Activated CD8-positive, alpha-beta memory T cell treated with anti-CD3 and anti-CD28 coated beads, Interleukin-2, amount 50 U/mL, for 24 hours (primary cell): ENCODE data around the gene MLEC.

Source experiments
- DNase-seq: peaks from one replicate; pipeline ENCODE4 v3.0.0-alpha.2; 2020; ENCODE audit errors: extremely low read depth

Gene MLEC

DNA sequence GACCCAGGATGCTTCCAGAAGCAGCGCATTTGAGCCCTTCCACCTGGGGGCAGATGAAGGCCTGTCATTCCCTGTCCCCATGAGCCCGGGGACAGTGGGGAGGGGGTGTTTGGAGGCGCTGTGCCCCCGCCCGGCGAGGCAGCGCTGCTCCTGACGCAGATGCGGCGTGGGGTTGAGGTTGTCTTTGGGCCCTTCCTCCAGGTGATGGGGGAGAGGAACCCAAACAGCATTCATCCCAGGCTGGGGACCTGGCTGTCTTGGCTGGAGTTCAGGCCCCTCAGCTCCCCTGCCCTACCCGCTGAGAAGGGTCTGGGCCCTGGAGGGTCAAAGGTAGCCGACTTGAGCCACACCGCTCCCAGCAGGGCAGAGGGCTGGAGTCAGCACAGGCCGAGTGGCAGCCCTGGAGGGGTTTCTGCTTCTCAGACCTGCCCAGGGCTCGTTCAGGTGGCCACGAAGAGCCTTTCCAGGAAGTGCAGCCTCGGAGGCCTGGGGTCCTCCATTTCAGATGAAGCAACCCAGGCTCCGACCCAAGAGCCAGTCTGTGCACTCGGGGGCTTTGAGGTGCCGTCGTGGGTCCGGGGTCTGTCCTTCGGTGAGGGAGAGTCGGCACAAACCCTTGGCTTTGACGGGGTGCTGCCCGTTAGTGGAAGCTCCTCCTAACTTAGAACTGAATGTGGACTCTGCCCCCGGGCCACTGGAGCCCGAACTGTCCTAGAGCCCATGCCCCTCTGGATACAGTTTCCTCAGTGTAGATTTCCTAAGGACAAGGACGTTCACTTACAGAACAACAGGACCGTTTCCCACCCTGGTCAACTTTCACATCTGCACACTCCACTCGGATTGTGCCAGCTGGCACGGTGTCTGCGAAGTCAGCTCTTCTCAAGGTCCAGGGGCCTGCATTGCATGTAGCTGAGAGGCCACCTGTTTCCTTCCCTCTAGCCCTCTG is 54.8 kb downstream of the MLEC start:
- no peak for DNase-seq

DNA sequence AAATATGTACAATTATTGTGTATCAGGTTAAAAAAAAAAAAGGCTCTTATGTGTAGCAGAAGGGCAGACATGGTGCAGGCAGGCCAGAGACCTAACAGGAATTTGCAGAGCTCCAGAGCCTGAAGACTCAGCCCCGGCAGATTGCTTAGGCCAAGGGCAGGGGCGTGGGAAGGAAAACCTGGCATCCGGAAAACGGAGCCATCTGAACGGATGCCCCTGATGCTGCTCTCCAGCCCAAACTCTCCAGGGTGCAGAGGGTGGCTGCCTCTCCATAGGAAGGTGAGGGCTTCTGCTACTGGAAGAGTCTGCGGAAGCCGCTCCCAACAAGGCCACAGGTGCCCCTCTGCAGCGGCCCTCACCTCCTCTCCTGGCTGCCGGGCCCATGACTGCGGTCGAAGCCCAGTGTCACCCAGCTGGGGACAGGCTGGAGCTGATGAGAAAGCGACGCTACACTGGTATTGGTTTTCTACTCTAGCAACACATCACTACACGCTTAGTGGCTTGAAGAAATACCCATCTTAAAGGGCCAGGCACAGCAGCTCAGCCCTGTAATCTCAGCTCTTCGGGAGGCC is 58.1 kb downstream of the MLEC start:
- no peak for DNase-seq

DNA sequence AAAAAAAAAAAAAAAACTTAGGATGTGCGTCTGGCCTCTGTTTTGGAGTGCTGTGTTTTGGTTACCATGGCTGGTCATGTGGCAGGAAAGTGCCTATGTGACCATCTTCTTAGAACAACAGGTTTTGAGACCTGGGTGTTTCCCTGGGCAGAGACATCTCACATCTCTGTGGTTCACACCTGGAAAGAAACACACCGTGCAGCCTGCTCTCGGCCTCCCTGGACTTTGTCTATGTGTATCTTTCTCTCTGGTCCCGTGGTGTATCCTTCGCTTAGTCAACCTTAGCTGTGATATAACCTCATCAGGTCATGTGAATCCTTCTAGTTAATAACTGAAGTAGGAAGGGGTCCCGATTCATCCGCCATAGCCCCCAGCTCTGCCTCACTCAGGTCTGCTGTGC is 61.3 kb downstream of the MLEC start:
- no peak for DNase-seq

DNA sequence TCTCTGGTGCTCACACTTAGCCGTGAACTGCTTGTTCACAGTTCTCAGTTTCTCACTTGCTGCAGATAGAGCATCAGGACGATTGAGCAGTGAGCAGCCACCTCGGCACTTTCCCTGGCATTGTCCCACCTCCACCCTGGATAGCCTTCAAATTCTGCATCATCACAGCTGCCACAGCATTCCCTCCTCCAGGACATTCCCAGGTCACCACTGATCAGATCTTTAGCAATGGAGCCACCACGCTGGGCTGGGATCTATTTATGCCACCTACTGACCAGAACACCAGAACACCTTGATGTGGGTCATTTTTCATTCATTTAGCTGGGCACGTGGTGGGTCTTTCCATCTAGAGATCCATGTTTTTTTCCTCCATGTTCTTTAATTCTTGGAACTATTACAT is 62.3 kb downstream of the MLEC start:
- no peak for DNase-seq

DNA sequence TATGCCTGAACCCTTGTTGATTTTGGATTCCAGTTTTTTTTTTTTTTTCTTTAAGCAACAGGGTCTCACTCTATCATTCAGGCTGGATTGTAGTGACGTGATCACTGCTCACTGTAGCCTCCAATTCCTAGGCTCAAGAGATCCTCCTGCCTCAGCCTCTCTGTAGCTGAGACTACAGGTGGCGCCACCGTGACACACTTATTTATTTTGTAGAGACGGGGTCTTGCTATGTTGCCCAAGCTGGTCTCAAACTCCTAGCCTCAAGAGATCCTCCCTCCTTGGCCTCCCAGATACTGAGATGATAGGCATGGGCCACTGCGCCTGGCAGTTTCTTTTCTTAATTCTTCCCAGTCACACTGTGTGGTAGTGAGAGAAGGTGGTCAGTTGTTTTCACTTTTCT is 63.9 kb downstream of the MLEC start:
- no peak for DNase-seq

DNA sequence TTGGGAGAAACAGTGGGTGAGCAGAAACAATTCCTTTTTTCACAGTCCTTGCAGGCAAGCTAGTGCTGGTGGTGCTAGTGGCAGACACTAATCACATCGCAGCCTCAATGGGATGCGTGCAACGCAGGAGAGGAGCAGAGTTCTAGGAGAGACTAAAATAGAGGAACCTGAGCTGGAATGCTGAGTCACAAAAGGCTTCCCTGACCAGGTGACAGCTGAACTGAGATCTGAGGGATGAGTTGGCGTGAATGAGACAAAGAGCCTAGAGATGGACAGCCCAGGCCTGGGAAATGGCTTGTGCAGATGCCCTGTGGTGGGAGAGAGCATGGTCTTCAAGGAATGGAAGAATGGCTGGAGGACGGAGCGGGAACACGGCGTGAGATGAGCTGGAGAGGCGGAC is 64.4 kb downstream of the MLEC start:
- no peak for DNase-seq
